GM15510 (cell line): Measurements from ENCODE around the gene TRIM41.

ENCODE experiments used
- POLR2A ChIP-seq: IDR thresholded peaks from 3 replicates; pipeline ENCODE4 v1.6.1; 2011; ENCODE audit warnings: borderline replicate concordance; ENCODE audit not compliant: insufficient read length; ENCODE audit errors: extremely low read depth

Gene TRIM41

GRCh38 chr5:181220178-181220515 is 2.9 kb upstream of the TRIM41 start:
- no peak for TF ChIP-seq POLR2A

GRCh38 chr5:181221105-181221791 is 1.8 kb upstream of the TRIM41 start:
- no peak for TF ChIP-seq POLR2A

- peak; percentile 46 for TF ChIP-seq POLR2A
Observed at GRCh38 chr5:181221792-181222629, 1.1 kb upstream of the TRIM41 start.

GRCh38 chr5:181222630-181223057 is 437 bp upstream of the TRIM41 start:
- TF ChIP-seq POLR2A, result no peak

GRCh38 chr5:181223729-181224389 is 778 bp downstream of the TRIM41 start:
- peak; percentile 42 for TF ChIP-seq POLR2A

GRCh38 chr5:181224390-181225229 is 1.5 kb downstream of the TRIM41 start:
- no peak for TF ChIP-seq POLR2A

- no peak for TF ChIP-seq POLR2A
Observed at GRCh38 chr5:181229996-181230395, 6.9 kb downstream of the TRIM41 start.

- no peak for TF ChIP-seq POLR2A
Observed at GRCh38 chr5:181230551-181230950, 7.5 kb downstream of the TRIM41 start.

- TF ChIP-seq POLR2A, result no peak
Observed at GRCh38 chr5:181231432-181231831, 8.4 kb downstream of the TRIM41 start.

- TF ChIP-seq POLR2A, result no peak
Observed at GRCh38 chr5:181232593-181232992, 9.5 kb downstream of the TRIM41 start.

GRCh38 chr5:181233088-181233800 is 10.2 kb downstream of the TRIM41 start:
- TF ChIP-seq POLR2A, result no peak

- TF ChIP-seq POLR2A, result no peak
Observed at GRCh38 chr5:181233801-181234454, 10.8 kb downstream of the TRIM41 start.
